Measurements from ENCODE around the gene MAN2C1. TPM values are rescaled to one million over a fixed set of nuclear protein-coding genes. Genes with fewer than 3 reads are reported as not detected.
"Not testable (repeated sequence)": the region's sequence is repeated elsewhere in the genome, so short reads cannot be mapped to it uniquely, and the experiment has no call there.

MAN2C1 gene
- total RNA-seq, 1 donor from 2014 or later: 102 TPM

GRCh38 chr15:75328493-75329314 is 39.7 kb downstream of the MAN2C1 start:
- H3K4me3 ChIP-seq (ENCODE audit: low read depth, low read length): no peak overlapping the region
- DNase-seq (ENCODE audit: low read depth): no peak
- no peak for FAIRE-seq
- no peaks in the 10 kb centered on the region for H3K36me3 ChIP-seq (ENCODE audit: control insufficient read depth, insufficient read depth, low read length)
- H3K27me3 ChIP-seq (ENCODE audit: control insufficient read depth, insufficient read depth, low read length): no peaks in the 10 kb centered on the region
- TF ChIP-seq, protein P1, sequence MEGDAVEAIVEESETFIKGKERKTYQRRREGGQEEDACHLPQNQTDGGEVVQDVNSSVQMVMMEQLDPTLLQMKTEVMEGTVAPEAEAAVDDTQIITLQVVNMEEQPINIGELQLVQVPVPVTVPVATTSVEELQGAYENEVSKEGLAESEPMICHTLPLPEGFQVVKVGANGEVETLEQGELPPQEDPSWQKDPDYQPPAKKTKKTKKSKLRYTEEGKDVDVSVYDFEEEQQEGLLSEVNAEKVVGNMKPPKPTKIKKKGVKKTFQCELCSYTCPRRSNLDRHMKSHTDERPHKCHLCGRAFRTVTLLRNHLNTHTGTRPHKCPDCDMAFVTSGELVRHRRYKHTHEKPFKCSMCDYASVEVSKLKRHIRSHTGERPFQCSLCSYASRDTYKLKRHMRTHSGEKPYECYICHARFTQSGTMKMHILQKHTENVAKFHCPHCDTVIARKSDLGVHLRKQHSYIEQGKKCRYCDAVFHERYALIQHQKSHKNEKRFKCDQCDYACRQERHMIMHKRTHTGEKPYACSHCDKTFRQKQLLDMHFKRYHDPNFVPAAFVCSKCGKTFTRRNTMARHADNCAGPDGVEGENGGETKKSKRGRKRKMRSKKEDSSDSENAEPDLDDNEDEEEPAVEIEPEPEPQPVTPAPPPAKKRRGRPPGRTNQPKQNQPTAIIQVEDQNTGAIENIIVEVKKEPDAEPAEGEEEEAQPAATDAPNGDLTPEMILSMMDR (IDR thresholded peaks at IDR 0.05; ENCODE audit: insufficient read depth, low read length, severe bottlenecking): no peak

DNA sequence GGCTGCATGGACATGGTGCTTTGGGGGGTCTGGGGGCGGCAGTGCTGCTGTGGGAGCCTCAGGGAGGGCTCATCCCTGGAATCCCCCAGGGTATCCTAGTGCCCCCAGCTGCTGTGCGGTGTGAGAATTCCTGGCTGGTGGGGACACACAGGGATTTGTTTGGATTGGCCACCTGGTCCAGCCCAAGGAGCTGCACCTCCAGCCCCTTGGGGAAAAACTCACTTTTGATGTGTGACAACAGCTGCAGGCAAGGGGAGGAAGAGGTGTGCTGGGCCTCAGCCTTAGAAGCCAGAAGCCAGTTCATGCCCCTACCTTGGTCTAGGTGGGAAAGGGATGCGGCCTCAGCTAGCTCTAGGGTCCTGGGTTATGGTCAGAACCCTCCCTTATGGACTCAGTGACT is 40.9 kb downstream of the MAN2C1 start:
- FAIRE-seq: no peak
- Histone ChIP-seq H3K27me3 (ENCODE audit: control insufficient read depth, insufficient read depth, low read length) (no peaks in the 10 kb centered on the region), H3K4me3 (ENCODE audit: low read depth, low read length) (no peak overlapping the region), H3K36me3 (ENCODE audit: control insufficient read depth, insufficient read depth, low read length) (no peaks in the 10 kb centered on the region)
- TF ChIP-seq, protein P1 (IDR thresholded peaks at IDR 0.05; ENCODE audit: insufficient read depth, low read length, severe bottlenecking): no peak
- no peak for DNase-seq (ENCODE audit: low read depth)

DNA sequence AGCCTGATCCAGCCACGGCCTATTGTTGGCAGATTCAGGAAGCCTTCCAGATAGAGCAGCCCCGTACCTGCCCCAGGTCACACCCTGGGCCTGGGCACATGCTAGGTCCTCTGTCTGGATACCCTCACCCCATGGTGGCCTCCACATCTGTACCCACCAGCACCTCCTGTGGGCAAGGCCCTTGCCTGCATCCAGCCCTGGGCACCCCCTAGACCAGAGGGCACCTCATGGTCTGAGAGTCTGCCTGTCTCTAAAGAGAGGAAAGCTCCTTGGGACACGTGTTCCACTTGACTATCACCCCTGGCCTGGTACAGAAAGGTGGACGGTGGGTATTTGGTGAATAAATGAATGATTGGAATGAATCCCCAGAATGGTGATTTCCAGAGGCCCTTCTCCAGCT is 41.4 kb downstream of the MAN2C1 start:
- TF ChIP-seq, protein P1 (IDR thresholded peaks at IDR 0.05; ENCODE audit: insufficient read depth, low read length, severe bottlenecking): no peak
- H3K36me3 ChIP-seq (ENCODE audit: control insufficient read depth, insufficient read depth, low read length): no peaks in the 10 kb centered on the region
- DNase-seq (ENCODE audit: low read depth): no peak
- H3K27me3 ChIP-seq (ENCODE audit: control insufficient read depth, insufficient read depth, low read length): no peaks in the 10 kb centered on the region
- FAIRE-seq: no peak
- no peak overlapping the region for H3K4me3 ChIP-seq (ENCODE audit: low read depth, low read length)

GRCh38 chr15:75325922-75326321 is 42.5 kb downstream of the MAN2C1 start:
- no peak for DNase-seq (ENCODE audit: low read depth)
- no peaks in the 10 kb centered on the region for H3K27me3 ChIP-seq (ENCODE audit: control insufficient read depth, insufficient read depth, low read length)
- no peak for FAIRE-seq
- no peak overlapping the region for H3K4me3 ChIP-seq (ENCODE audit: low read depth, low read length)
- TF ChIP-seq, protein P1 (IDR thresholded peaks at IDR 0.05; ENCODE audit: insufficient read depth, low read length, severe bottlenecking): no peak
- H3K36me3 ChIP-seq (ENCODE audit: control insufficient read depth, insufficient read depth, low read length): no peaks in the 10 kb centered on the region

- Histone ChIP-seq H3K27me3 (ENCODE audit: control insufficient read depth, insufficient read depth, low read length) (no peaks in the 10 kb centered on the region), H3K36me3 (ENCODE audit: control insufficient read depth, insufficient read depth, low read length) (no peaks in the 10 kb centered on the region), H3K4me3 (ENCODE audit: low read depth, low read length) (no peak overlapping the region)
- FAIRE-seq (no peak), DNase-seq (ENCODE audit: low read depth) (no peak)
- TF ChIP-seq, protein P1 (IDR thresholded peaks at IDR 0.05; ENCODE audit: insufficient read depth, low read length, severe bottlenecking): no peak
Measured at GRCh38 chr15:75321711-75322110, 46.7 kb downstream of the MAN2C1 start.

- DNase-seq (ENCODE audit: low read depth); FAIRE-seq; H3K4me3 ChIP-seq (ENCODE audit: low read depth, low read length); H3K27me3 ChIP-seq (ENCODE audit: control insufficient read depth, insufficient read depth, low read length); H3K36me3 ChIP-seq (ENCODE audit: control insufficient read depth, insufficient read depth, low read length): not testable (repeated sequence)
Measured at GRCh38 chr15:75319231-75319897, 49.0 kb downstream of the MAN2C1 start.

All from bronchial epithelial cell (primary cell).